Measurements from ENCODE around the gene ELAC2. TPM values are rescaled to one million over a fixed set of nuclear protein-coding genes. Genes with fewer than 3 reads are reported as not detected.

Gene ELAC2
- total RNA-seq, 1 donor from 2014 or later: 43.1 TPM

GRCh38 chr17:13004336-13004735 is 13.5 kb downstream of the ELAC2 start:
- Mint-ChIP-seq H3K9me3 (ENCODE audit: low read depth) (no peaks in the 10 kb centered on the region), H3K4me3 (ENCODE audit: unreplicated experiment) (no peak overlapping the region), H3K4me1 (ENCODE audit: low read depth) (no peaks in the 10 kb centered on the region), H3K27me3 (ENCODE audit: low read depth) (no peaks in the 10 kb centered on the region), H3K27ac (ENCODE audit: unreplicated experiment) (no peak overlapping the region), H3K36me3 (ENCODE audit: low read depth) (peaks cover 11% of the 10 kb centered on the region)
- no peak for DNase-seq (ENCODE audit: low spot score)
- no peak for TF ChIP-seq CTCF (IDR thresholded peaks at IDR 0.05)

GRCh38 chr17:13003927-13004326 is 13.9 kb downstream of the ELAC2 start:
- H3K4me1 Mint-ChIP-seq (ENCODE audit: low read depth): no peaks in the 10 kb centered on the region
- TF ChIP-seq CTCF (IDR thresholded peaks at IDR 0.05): no peak
- no peak overlapping the region for H3K27ac Mint-ChIP-seq (ENCODE audit: unreplicated experiment)
- H3K9me3 Mint-ChIP-seq (ENCODE audit: low read depth): no peaks in the 10 kb centered on the region
- no peak for DNase-seq (ENCODE audit: low spot score)
- no peak overlapping the region for H3K4me3 Mint-ChIP-seq (ENCODE audit: unreplicated experiment)
- peaks cover 11% of the 10 kb centered on the region for H3K36me3 Mint-ChIP-seq (ENCODE audit: low read depth)
- no peaks in the 10 kb centered on the region for H3K27me3 Mint-ChIP-seq (ENCODE audit: low read depth)

- Mint-ChIP-seq H3K4me1 (ENCODE audit: low read depth) (no peaks in the 10 kb centered on the region), H3K4me3 (ENCODE audit: unreplicated experiment) (no peak overlapping the region), H3K27me3 (ENCODE audit: low read depth) (no peaks in the 10 kb centered on the region), H3K27ac (ENCODE audit: unreplicated experiment) (no peak overlapping the region), H3K36me3 (ENCODE audit: low read depth) (peaks cover 12% of the 10 kb centered on the region), H3K9me3 (ENCODE audit: low read depth) (no peaks in the 10 kb centered on the region)
- DNase-seq (ENCODE audit: low spot score): no peak
- peak; percentile 59 for TF ChIP-seq CTCF (IDR thresholded peaks at IDR 0.05)
Observed at GRCh38 chr17:13003454-13003851, 14.4 kb downstream of the ELAC2 start.

GRCh38 chr17:13002761-13003453 is 14.9 kb downstream of the ELAC2 start:
- Mint-ChIP-seq H3K9me3 (ENCODE audit: low read depth) (no peaks in the 10 kb centered on the region), H3K27ac (ENCODE audit: unreplicated experiment) (no peak overlapping the region), H3K36me3 (ENCODE audit: low read depth) (peaks cover 11% of the 10 kb centered on the region), H3K27me3 (ENCODE audit: low read depth) (no peaks in the 10 kb centered on the region), H3K4me3 (ENCODE audit: unreplicated experiment) (no peak overlapping the region), H3K4me1 (ENCODE audit: low read depth) (no peaks in the 10 kb centered on the region)
- peak; percentile 96 for TF ChIP-seq CTCF (IDR thresholded peaks at IDR 0.05)
- no peak for DNase-seq (ENCODE audit: low spot score)

GRCh38 chr17:13001991-13002615 is 15.7 kb downstream of the ELAC2 start:
- DNase-seq (ENCODE audit: low spot score): no peak
- Mint-ChIP-seq H3K4me3 (ENCODE audit: unreplicated experiment) (no peak overlapping the region), H3K36me3 (ENCODE audit: low read depth) (peaks cover 17% of the 10 kb centered on the region), H3K9me3 (ENCODE audit: low read depth) (no peaks in the 10 kb centered on the region), H3K27ac (ENCODE audit: unreplicated experiment) (no peak overlapping the region), H3K27me3 (ENCODE audit: low read depth) (no peaks in the 10 kb centered on the region), H3K4me1 (ENCODE audit: low read depth) (no peaks in the 10 kb centered on the region)
- no peak for TF ChIP-seq CTCF (IDR thresholded peaks at IDR 0.05)

All from chondrocyte (in vitro differentiated cells).